Activated CD4-positive, alpha-beta T cell treated with anti-CD3 and anti-CD28 coated beads, Interleukin-2, amount 10 ng/mL, durations not matched to agents 24 days and 14 days (primary cell): ENCODE results near the gene FMNL2. TPM values are rescaled to one million over a fixed set of nuclear protein-coding genes. Genes with fewer than 3 reads are reported as not detected.

Source experiments
- DNase-seq: peaks from one replicate; pipeline ENCODE4 v3.0.0; 2022
- H3K27ac Mint-ChIP-seq: one replicate; pipeline ENCODE4 v1.8.0; 2022; ENCODE audit warnings: mild to moderate bottlenecking, mixed read lengths
- H3K27me3 Mint-ChIP-seq: one replicate; pipeline ENCODE4 v1.8.0; 2022; ENCODE audit warnings: mixed read lengths
- H3K36me3 Mint-ChIP-seq: one replicate; pipeline ENCODE4 v1.8.0; 2022; ENCODE audit warnings: low read depth, mild to moderate bottlenecking, mixed read lengths
- H3K4me1 Mint-ChIP-seq: one replicate; pipeline ENCODE4 v1.8.0; 2021; ENCODE audit warnings: mixed read lengths
- H3K4me3 Mint-ChIP-seq: one replicate; pipeline ENCODE4 v1.8.0; 2022; ENCODE audit warnings: mild to moderate bottlenecking, moderate library complexity, mixed read lengths
- H3K9me3 Mint-ChIP-seq: one replicate; pipeline ENCODE4 v1.8.0; 2021; ENCODE audit warnings: mixed read lengths
- intact Hi-C: fragments of 100-400 bp; cut with micrococcal nuclease; formaldehyde crosslinking; loops from one replicate; pipeline ENCODE4 v1.15.1; 2023
- total RNA-seq: library from RNA; stranded (reverse); gene quantifications from 2 replicates; pipeline ENCODE4 v1.2.3, GENCODE V29; 2022

Gene FMNL2
- total RNA-seq, 1 donor from 2014 or later = 14.9 TPM

GRCh38 chr2:152394326-152394725, 59.4 kb downstream of the FMNL2 start:
- Mint-ChIP-seq H3K4me1 (peaks cover 9% of the 10 kb centered on the region), H3K36me3 (peaks cover 3% of the 10 kb centered on the region), H3K27ac (no peak overlapping the region), H3K27me3 (peaks cover 20% of the 10 kb centered on the region), H3K9me3 (peaks cover 4% of the 10 kb centered on the region), H3K4me3 (no peak overlapping the region)
- no peak for DNase-seq
- intact Hi-C loops = no loop called here

GRCh38 chr2:152395103-152395502, 60.1 kb downstream of the FMNL2 start:
- H3K4me3 Mint-ChIP-seq = no peak overlapping the region
- H3K9me3 Mint-ChIP-seq = peaks cover 4% of the 10 kb centered on the region
- H3K27me3 Mint-ChIP-seq = peaks cover 20% of the 10 kb centered on the region
- DNase-seq = no peak
- peaks cover 16% of the 10 kb centered on the region for H3K4me1 Mint-ChIP-seq
- intact Hi-C loops = no loop called here
- H3K27ac Mint-ChIP-seq = no peak overlapping the region
- H3K36me3 Mint-ChIP-seq = no peaks in the 10 kb centered on the region

GRCh38 chr2:152395572-152395971, 60.6 kb downstream of the FMNL2 start:
- Mint-ChIP-seq H3K27me3 (peaks cover 20% of the 10 kb centered on the region), H3K4me3 (no peak overlapping the region), H3K4me1 (peaks cover 16% of the 10 kb centered on the region), H3K9me3 (peaks cover 4% of the 10 kb centered on the region), H3K27ac (no peak overlapping the region), H3K36me3 (no peaks in the 10 kb centered on the region)
- intact Hi-C loops = no loop called here
- no peak for DNase-seq

GRCh38 chr2:152396051-152396511, 61.1 kb downstream of the FMNL2 start:
- H3K9me3 Mint-ChIP-seq = peaks cover 4% of the 10 kb centered on the region
- H3K36me3 Mint-ChIP-seq = no peaks in the 10 kb centered on the region
- peaks cover 20% of the 10 kb centered on the region for H3K27me3 Mint-ChIP-seq
- DNase-seq = no peak
- H3K4me1 Mint-ChIP-seq = peaks cover 18% of the 10 kb centered on the region
- intact Hi-C loops = no loop called here
- no peak overlapping the region for H3K27ac Mint-ChIP-seq
- no peak overlapping the region for H3K4me3 Mint-ChIP-seq

GRCh38 chr2:152396763-152397162, 61.8 kb downstream of the FMNL2 start:
- no peaks in the 10 kb centered on the region for H3K9me3 Mint-ChIP-seq
- intact Hi-C loops = no loop called here
- H3K27me3 Mint-ChIP-seq = peaks cover 20% of the 10 kb centered on the region
- no peaks in the 10 kb centered on the region for H3K36me3 Mint-ChIP-seq
- DNase-seq = no peak
- no peak overlapping the region for H3K27ac Mint-ChIP-seq
- no peak overlapping the region for H3K4me3 Mint-ChIP-seq
- peaks cover 22% of the 10 kb centered on the region for H3K4me1 Mint-ChIP-seq

- Mint-ChIP-seq H3K4me1 (peaks cover 40% of the 10 kb centered on the region), H3K27ac (peak overlapping the region; percentile 25), H3K4me3 (no peak overlapping the region), H3K9me3 (no peaks in the 10 kb centered on the region), H3K36me3 (peaks cover 2% of the 10 kb centered on the region), H3K27me3 (peaks cover 15% of the 10 kb centered on the region)
- intact Hi-C loops = no loop called here
- no peak for DNase-seq
Measured at GRCh38 chr2:152399003-152399402, 64.0 kb downstream of the FMNL2 start.

- no peak for DNase-seq
- Mint-ChIP-seq H3K27ac (peak overlapping the region; percentile 14), H3K4me3 (no peak overlapping the region), H3K27me3 (peaks cover 12% of the 10 kb centered on the region), H3K36me3 (peaks cover 2% of the 10 kb centered on the region), H3K4me1 (peaks cover 51% of the 10 kb centered on the region), H3K9me3 (no peaks in the 10 kb centered on the region)
- intact Hi-C loops = loop anchor here (5.0 to 10.0 kb wide), 4 partner anchors 107 to 576 kb away; partner anchors contain the start of genes ARL5A, ARL6IP6, PRPF40A and STAM2
Measured at GRCh38 chr2:152400607-152401214, 65.7 kb downstream of the FMNL2 start.

- Mint-ChIP-seq H3K27ac (peak overlapping the region; percentile 90), H3K36me3 (peaks cover 2% of the 10 kb centered on the region), H3K9me3 (no peaks in the 10 kb centered on the region), H3K4me3 (peak overlapping the region; percentile 67), H3K27me3 (peaks cover 2% of the 10 kb centered on the region), H3K4me1 (peaks cover 70% of the 10 kb centered on the region)
- peak; percentile 75 for DNase-seq
- intact Hi-C loops = loop anchor here (2.0 to 10.0 kb wide), 6 partner anchors 16 to 578 kb away; partner anchors contain the start of genes ARL5A, ARL6IP6, FMNL2 and PRPF40A
Measured at GRCh38 chr2:152402780-152403759, 68.1 kb downstream of the FMNL2 start.

- DNase-seq = no peak
- intact Hi-C loops = loop anchor here (1.0 to 10.0 kb wide), 3 partner anchors 10 to 581 kb away; partner anchors contain the start of genes ARL5A, ARL6IP6 and PRPF40A
- Mint-ChIP-seq H3K36me3 (peaks cover 2% of the 10 kb centered on the region), H3K9me3 (no peaks in the 10 kb centered on the region), H3K27ac (peak overlapping the region; percentile 91), H3K4me1 (peaks cover 61% of the 10 kb centered on the region), H3K4me3 (peak overlapping the region; percentile 53), H3K27me3 (no peaks in the 10 kb centered on the region)
Measured at GRCh38 chr2:152405206-152406118, 70.5 kb downstream of the FMNL2 start.

GRCh38 chr2:152406119-152406835, 71.3 kb downstream of the FMNL2 start:
- peak overlapping the region; percentile 91 for H3K27ac Mint-ChIP-seq
- DNase-seq = no peak
- peaks cover 61% of the 10 kb centered on the region for H3K4me1 Mint-ChIP-seq
- peaks cover 2% of the 10 kb centered on the region for H3K36me3 Mint-ChIP-seq
- peak overlapping the region; percentile 53 for H3K4me3 Mint-ChIP-seq
- no peaks in the 10 kb centered on the region for H3K27me3 Mint-ChIP-seq
- intact Hi-C loops = loop anchor here (1.0 to 10.0 kb wide), 3 partner anchors 9 to 581 kb away; partner anchors contain the start of genes ARL5A, ARL6IP6 and PRPF40A
- no peaks in the 10 kb centered on the region for H3K9me3 Mint-ChIP-seq

GRCh38 chr2:152406836-152407161, 71.8 kb downstream of the FMNL2 start:
- no peaks in the 10 kb centered on the region for H3K9me3 Mint-ChIP-seq
- no peaks in the 10 kb centered on the region for H3K27me3 Mint-ChIP-seq
- peaks cover 2% of the 10 kb centered on the region for H3K36me3 Mint-ChIP-seq
- no peak for DNase-seq
- peak overlapping the region; percentile 91 for H3K27ac Mint-ChIP-seq
- H3K4me1 Mint-ChIP-seq = peaks cover 57% of the 10 kb centered on the region
- intact Hi-C loops = loop anchor here (1.0 to 10.0 kb wide), 3 partner anchors 9 to 582 kb away; partner anchors contain the start of genes ARL5A, ARL6IP6 and PRPF40A
- H3K4me3 Mint-ChIP-seq = peak overlapping the region; percentile 78

GRCh38 chr2:152407204-152407721, 72.3 kb downstream of the FMNL2 start:
- no peaks in the 10 kb centered on the region for H3K9me3 Mint-ChIP-seq
- peaks cover 54% of the 10 kb centered on the region for H3K4me1 Mint-ChIP-seq
- H3K36me3 Mint-ChIP-seq = peaks cover 2% of the 10 kb centered on the region
- intact Hi-C loops = loop anchor here (10.0 kb wide), 2 partner anchors 308 to 582 kb away; partner anchors contain the start of genes ARL5A, ARL6IP6 and PRPF40A
- no peaks in the 10 kb centered on the region for H3K27me3 Mint-ChIP-seq
- H3K4me3 Mint-ChIP-seq = peak overlapping the region; percentile 78
- peak overlapping the region; percentile 91 for H3K27ac Mint-ChIP-seq
- DNase-seq = peak; percentile 81
